Body of pancreas (tissue), 4 donors: Measurements from ENCODE around the gene RBM22. TPM values are rescaled to one million over a fixed set of nuclear protein-coding genes. Genes with fewer than 3 reads are reported as not detected.
A peak's percentile ranks its signal among the peaks of the same experiment; 100 is the strongest.

ENCODE experiments used
- ATAC-seq: fragments of 150-250 bp; one replicate; pipeline ENCODE4 v1.9.1; 2016
- DNase-seq, 4 donors: peaks; one replicate each; pipeline ENCODE4 v3.0.0-alpha.2; 2019
- H3K27ac ChIP-seq, 4 donors: fragments of 200-600 bp; sonication (generic); 1 replicate in 3 of 4; 2 replicates in 1 of 4; pipeline versions ENCODE4 v1.5.1 to v1.6.1; 2016 to 2019; ENCODE audit warnings: mild to moderate bottlenecking in 1 of 4, mixed read lengths in 1 of 4, moderate library complexity in 1 of 4
- H3K27me3 ChIP-seq, 2 donors: fragments of 200-600 bp; sonication (generic); one replicate each; pipeline ENCODE4 v1.6.0; 2016; ENCODE audit warnings: mild to moderate bottlenecking in 1 of 2
- H3K36me3 ChIP-seq, 2 donors: fragments of 200-600 bp; sonication (generic); replicated peaks in 1 of 2; 2 replicates each; pipeline ENCODE4 v1.5.1; 2016; ENCODE audit warnings: low read depth in 2 of 2; ENCODE audit not compliant: insufficient read depth in 1 of 2
- H3K4me1 ChIP-seq: fragments of 200-600 bp; sonication (generic); one replicate; pipeline ENCODE4 v1.6.0; 2016
- H3K4me3 ChIP-seq, 2 donors: fragments of 200-600 bp; sonication (generic); 1 replicate in 1 of 2; 2 replicates in 1 of 2; pipeline ENCODE4 v1.5.1; 2016 to 2019
- H3K9me3 ChIP-seq, 3 donors: fragments of 200-600 bp; sonication (generic); 1 replicate in 2 of 3; 2 replicates in 1 of 3; pipeline ENCODE4 v1.5.1; 2016
- CTCF ChIP-seq, 7 experiments: fragments of 450-650 bp in 4 of 7; fragments of 200-600 bp in 3 of 7; sonication (generic) in 3 of 7; IDR thresholded peaks; one replicate each; pipeline ENCODE4 v1.5.1; 2016 to 2019; ENCODE audit warnings: antibody characterized with exemption in 7 of 7
- POLR2A ChIP-seq, 3 donors: fragments of 450-650 bp; IDR thresholded peaks; one replicate each; pipeline ENCODE4 v1.6.1; 2016; ENCODE audit warnings: antibody characterized with exemption in 3 of 3, mild to moderate bottlenecking in 2 of 3
- WGBS, 2 donors: methylation state at CpG; one replicate each; pipeline ENCODE4 v1.1.5; 2017; 5-methylcytosine and 5-hydroxymethylcytosine counted together
- intact Hi-C: fragments of 100-400 bp; cut with DNase I; formaldehyde crosslinking; loops from one replicate; pipeline ENCODE4 v1.15.1; 2023
- total RNA-seq, 2 donors: library from RNA; depleted of rRNA; stranded (reverse); fragments of >200 nt; gene quantifications; one replicate each; pipeline ENCODE4 v1.1.0, GENCODE V29; 2016

RBM22 gene
- total RNA-seq, 2 donors from 2014 or later = 22.8 to 28.7 TPM

GRCh38 chr5:150723845-150724244 is 23.0 kb upstream of the RBM22 start:
- DNase-seq (no peak), ATAC-seq (no peak)
- no peaks in the 10 kb centered on the region for H3K4me1 ChIP-seq
- H3K9me3 ChIP-seq = no peaks in the 10 kb centered on the region
- H3K4me3 ChIP-seq = no peak overlapping the region
- no peak overlapping the region for H3K27ac ChIP-seq
- no peaks in the 10 kb centered on the region for H3K27me3 ChIP-seq
- 83 to 94% methylated on average over 2 of the region's 2 CpGs for WGBS, 2 donors
- intact Hi-C loops = no loop called here
- TF ChIP-seq POLR2A (IDR thresholded peaks at IDR 0.05) (no peak), CTCF (IDR thresholded peaks at IDR 0.05) (no peak)
- peaks cover 0 to 41% of the 10 kb centered on the region in 2 donors for H3K36me3 ChIP-seq

- no peaks in the 10 kb centered on the region for H3K27me3 ChIP-seq
- H3K9me3 ChIP-seq = no peaks in the 10 kb centered on the region
- WGBS, 2 donors = 59 to 60% methylated on average over 2 of the region's 2 CpGs
- intact Hi-C loops = no loop called here
- H3K4me1 ChIP-seq = peaks cover 4% of the 10 kb centered on the region
- no peak overlapping the region for H3K4me3 ChIP-seq
- peaks cover 15 to 37% of the 10 kb centered on the region in 2 donors for H3K36me3 ChIP-seq
- DNase-seq = no peak
- no peak overlapping the region for H3K27ac ChIP-seq
- no peak for ATAC-seq
- TF ChIP-seq CTCF (IDR thresholded peaks at IDR 0.05) (peak in 5 of 7 experiments; percentile 12 to 27 (median 20)), POLR2A (IDR thresholded peaks at IDR 0.05) (no peak)
These were observed 9.3 kb upstream of the RBM22 start for GRCh38 chr5:150710165-150710564.

GRCh38 chr5:150706776-150707390 is 6.0 kb upstream of the RBM22 start:
- Histone ChIP-seq H3K9me3 (no peaks in the 10 kb centered on the region), H3K4me1 (peaks cover 4% of the 10 kb centered on the region), H3K27me3 (no peaks in the 10 kb centered on the region), H3K27ac (no peak overlapping the region), H3K36me3 (peaks cover 5 to 23% of the 10 kb centered on the region in 2 donors), H3K4me3 (no peak overlapping the region)
- intact Hi-C loops = no loop called here
- WGBS, 2 donors = 83 to 87% methylated on average over 4 of the region's 4 CpGs
- TF ChIP-seq POLR2A (IDR thresholded peaks at IDR 0.05) = no peak
- no peak for TF ChIP-seq CTCF (IDR thresholded peaks at IDR 0.05)
- DNase-seq (no peak), ATAC-seq (no peak)

GRCh38 chr5:150703762-150704161 is 2.9 kb upstream of the RBM22 start:
- intact Hi-C loops = no loop called here
- Histone ChIP-seq H3K36me3 (peaks cover 0 to 3% of the 10 kb centered on the region in 2 donors), H3K9me3 (no peaks in the 10 kb centered on the region), H3K27ac (no peak overlapping the region), H3K4me1 (peaks cover 17% of the 10 kb centered on the region), H3K27me3 (no peaks in the 10 kb centered on the region), H3K4me3 (no peak overlapping the region)
- DNase-seq = no peak
- ATAC-seq = no peak
- 66 to 73% methylated on average over 3 of the region's 3 CpGs for WGBS, 2 donors
- no peak for TF ChIP-seq CTCF (IDR thresholded peaks at IDR 0.05)
- no peak for TF ChIP-seq POLR2A (IDR thresholded peaks at IDR 0.05)

- Histone ChIP-seq H3K27ac (peak overlapping the region; percentile 85 to 97 (median 96)), H3K4me1 (peaks cover 14% of the 10 kb centered on the region), H3K27me3 (no peaks in the 10 kb centered on the region), H3K36me3 (peaks cover 9 to 23% of the 10 kb centered on the region in 2 donors), H3K9me3 (no peaks in the 10 kb centered on the region), H3K4me3 (peak overlapping the region; percentile 88 to 98)
- ATAC-seq (no peak), DNase-seq (no peak)
- 1% methylated on average over 11 to 15 of the region's 15 CpGs for whole genome bisulfite sequencing, 2 donors
- intact Hi-C loops = no loop called here
- no peak for TF ChIP-seq POLR2A (IDR thresholded peaks at IDR 0.05)
- TF ChIP-seq CTCF (IDR thresholded peaks at IDR 0.05) = no peak
These were observed 642 bp downstream of the RBM22 start for GRCh38 chr5:150700246-150700593.
